ENCODE data around the gene NBAS. TPM values are rescaled to one million over a fixed set of nuclear protein-coding genes. Genes with fewer than 3 reads are reported as not detected.

The NBAS gene
- polyA plus RNA-seq, 1 donor from 2014 or later = 31.9 TPM

DNA sequence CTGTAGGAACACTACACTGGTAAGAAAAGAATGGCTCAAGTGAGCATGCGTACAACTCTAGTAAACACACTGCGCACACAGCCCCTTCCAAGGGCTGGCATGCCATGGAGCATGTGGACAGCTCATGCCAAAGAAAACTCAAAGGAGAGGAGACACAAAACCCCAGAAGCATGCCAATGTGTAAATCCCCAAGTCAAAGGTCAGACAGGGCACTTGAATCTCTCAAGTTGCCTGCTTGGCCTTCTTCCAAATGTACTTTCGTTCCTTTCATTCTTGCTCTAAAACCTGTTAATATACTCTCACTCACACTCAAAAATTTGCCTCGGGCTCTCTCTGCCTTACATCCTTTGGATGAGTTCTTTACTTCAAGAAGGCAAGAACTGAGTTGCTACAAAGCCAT is 365.3 kb downstream of the NBAS start:
- Histone ChIP-seq H2AFZ (ENCODE audit: low read depth, low read length) (no peak overlapping the region), H3K36me3 (ENCODE audit: insufficient read depth, low read length) (no peaks in the 10 kb centered on the region), H4K20me1 (ENCODE audit: insufficient read depth) (no peaks in the 10 kb centered on the region), H3K27ac (ENCODE audit: low read length) (no peak overlapping the region), H3F3A (ENCODE audit: insufficient read depth, low read length, poor library complexity, severe bottlenecking) (no peaks in the 10 kb centered on the region), H3K4me3 (ENCODE audit: low read length) (no peak overlapping the region), H3K9me2 (ENCODE audit: insufficient read depth, low read length) (no peaks in the 10 kb centered on the region), H3K9ac (ENCODE audit: low read length) (no peak overlapping the region), H3K79me2 (replicated peaks; ENCODE audit: insufficient read depth, low read length) (no peaks in the 10 kb centered on the region), H3K27me3 (ENCODE audit: insufficient read depth, low read depth, low read length) (no peaks in the 10 kb centered on the region), H3K9me3 (ENCODE audit: low read length) (no peaks in the 10 kb centered on the region), H3K4me2 (ENCODE audit: low read length) (no peak overlapping the region)
- TF ChIP-seq, protein P1, sequence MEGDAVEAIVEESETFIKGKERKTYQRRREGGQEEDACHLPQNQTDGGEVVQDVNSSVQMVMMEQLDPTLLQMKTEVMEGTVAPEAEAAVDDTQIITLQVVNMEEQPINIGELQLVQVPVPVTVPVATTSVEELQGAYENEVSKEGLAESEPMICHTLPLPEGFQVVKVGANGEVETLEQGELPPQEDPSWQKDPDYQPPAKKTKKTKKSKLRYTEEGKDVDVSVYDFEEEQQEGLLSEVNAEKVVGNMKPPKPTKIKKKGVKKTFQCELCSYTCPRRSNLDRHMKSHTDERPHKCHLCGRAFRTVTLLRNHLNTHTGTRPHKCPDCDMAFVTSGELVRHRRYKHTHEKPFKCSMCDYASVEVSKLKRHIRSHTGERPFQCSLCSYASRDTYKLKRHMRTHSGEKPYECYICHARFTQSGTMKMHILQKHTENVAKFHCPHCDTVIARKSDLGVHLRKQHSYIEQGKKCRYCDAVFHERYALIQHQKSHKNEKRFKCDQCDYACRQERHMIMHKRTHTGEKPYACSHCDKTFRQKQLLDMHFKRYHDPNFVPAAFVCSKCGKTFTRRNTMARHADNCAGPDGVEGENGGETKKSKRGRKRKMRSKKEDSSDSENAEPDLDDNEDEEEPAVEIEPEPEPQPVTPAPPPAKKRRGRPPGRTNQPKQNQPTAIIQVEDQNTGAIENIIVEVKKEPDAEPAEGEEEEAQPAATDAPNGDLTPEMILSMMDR (IDR thresholded peaks at IDR 0.05; ENCODE audit: poor library complexity, severe bottlenecking) = no peak
- TF ChIP-seq TAF1 (IDR thresholded peaks at IDR 0.05; ENCODE audit: low read depth) (no peak), POLR2AphosphoS5 (IDR thresholded peaks at IDR 0.05) (no peak), MXI1 (conservative IDR thresholded peaks at IDR 0.05; ENCODE audit: poor library complexity, severe bottlenecking) (no peak), EZH2 (IDR thresholded peaks at IDR 0.05; ENCODE audit: borderline replicate concordance, insufficient read depth, low read length, poor library complexity, severe bottlenecking) (no peak), EP300 (conservative IDR thresholded peaks at IDR 0.05; ENCODE audit: poor library complexity, severe bottlenecking) (no peak), SMC3 (conservative IDR thresholded peaks at IDR 0.05; ENCODE audit: poor library complexity) (no peak), RAD21 (conservative IDR thresholded peaks at IDR 0.05) (no peak)
- TF ChIP-seq, protein P2, sequence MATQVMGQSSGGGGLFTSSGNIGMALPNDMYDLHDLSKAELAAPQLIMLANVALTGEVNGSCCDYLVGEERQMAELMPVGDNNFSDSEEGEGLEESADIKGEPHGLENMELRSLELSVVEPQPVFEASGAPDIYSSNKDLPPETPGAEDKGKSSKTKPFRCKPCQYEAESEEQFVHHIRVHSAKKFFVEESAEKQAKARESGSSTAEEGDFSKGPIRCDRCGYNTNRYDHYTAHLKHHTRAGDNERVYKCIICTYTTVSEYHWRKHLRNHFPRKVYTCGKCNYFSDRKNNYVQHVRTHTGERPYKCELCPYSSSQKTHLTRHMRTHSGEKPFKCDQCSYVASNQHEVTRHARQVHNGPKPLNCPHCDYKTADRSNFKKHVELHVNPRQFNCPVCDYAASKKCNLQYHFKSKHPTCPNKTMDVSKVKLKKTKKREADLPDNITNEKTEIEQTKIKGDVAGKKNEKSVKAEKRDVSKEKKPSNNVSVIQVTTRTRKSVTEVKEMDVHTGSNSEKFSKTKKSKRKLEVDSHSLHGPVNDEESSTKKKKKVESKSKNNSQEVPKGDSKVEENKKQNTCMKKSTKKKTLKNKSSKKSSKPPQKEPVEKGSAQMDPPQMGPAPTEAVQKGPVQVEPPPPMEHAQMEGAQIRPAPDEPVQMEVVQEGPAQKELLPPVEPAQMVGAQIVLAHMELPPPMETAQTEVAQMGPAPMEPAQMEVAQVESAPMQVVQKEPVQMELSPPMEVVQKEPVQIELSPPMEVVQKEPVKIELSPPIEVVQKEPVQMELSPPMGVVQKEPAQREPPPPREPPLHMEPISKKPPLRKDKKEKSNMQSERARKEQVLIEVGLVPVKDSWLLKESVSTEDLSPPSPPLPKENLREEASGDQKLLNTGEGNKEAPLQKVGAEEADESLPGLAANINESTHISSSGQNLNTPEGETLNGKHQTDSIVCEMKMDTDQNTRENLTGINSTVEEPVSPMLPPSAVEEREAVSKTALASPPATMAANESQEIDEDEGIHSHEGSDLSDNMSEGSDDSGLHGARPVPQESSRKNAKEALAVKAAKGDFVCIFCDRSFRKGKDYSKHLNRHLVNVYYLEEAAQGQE (IDR thresholded peaks at IDR 0.05; ENCODE audit: borderline replicate concordance) = no peak

DNA sequence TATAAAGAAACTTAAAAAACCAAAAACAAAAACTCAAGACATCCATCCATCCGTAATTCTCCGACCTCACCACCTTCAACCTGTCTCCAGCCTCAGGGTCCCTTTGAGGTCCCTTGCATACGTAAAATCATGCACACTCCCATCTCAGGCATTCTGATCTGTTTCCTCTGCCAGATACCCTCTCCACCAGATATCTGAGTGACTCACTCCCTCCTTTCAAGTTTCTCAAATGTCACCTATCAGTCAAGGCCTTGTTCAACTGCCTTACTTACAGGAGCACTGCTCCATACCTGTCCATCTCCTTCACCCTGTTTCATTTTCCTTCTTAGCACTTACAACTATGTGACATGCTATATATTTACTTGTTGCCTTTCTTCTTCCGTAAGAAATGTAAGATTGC is 369.3 kb downstream of the NBAS start:
- no peaks in the 10 kb centered on the region for H3K9me3 ChIP-seq (ENCODE audit: low read length)
- no peaks in the 10 kb centered on the region for H3K79me2 ChIP-seq (replicated peaks; ENCODE audit: insufficient read depth, low read length)
- H4K20me1 ChIP-seq (ENCODE audit: insufficient read depth) = no peaks in the 10 kb centered on the region
- no peaks in the 10 kb centered on the region for H3K27me3 ChIP-seq (ENCODE audit: insufficient read depth, low read depth, low read length)
- TF ChIP-seq MXI1 (conservative IDR thresholded peaks at IDR 0.05; ENCODE audit: poor library complexity, severe bottlenecking) = no peak
- no peak for TF ChIP-seq SMC3 (conservative IDR thresholded peaks at IDR 0.05; ENCODE audit: poor library complexity)
- TF ChIP-seq RAD21 (conservative IDR thresholded peaks at IDR 0.05) = no peak
- no peak for TF ChIP-seq EP300 (conservative IDR thresholded peaks at IDR 0.05; ENCODE audit: poor library complexity, severe bottlenecking)
- TF ChIP-seq TAF1 (IDR thresholded peaks at IDR 0.05; ENCODE audit: low read depth) = no peak
- TF ChIP-seq, protein P1 (IDR thresholded peaks at IDR 0.05; ENCODE audit: poor library complexity, severe bottlenecking) = no peak
- TF ChIP-seq POLR2AphosphoS5 (IDR thresholded peaks at IDR 0.05) = no peak
- TF ChIP-seq, protein P2 (IDR thresholded peaks at IDR 0.05; ENCODE audit: borderline replicate concordance) = no peak
- TF ChIP-seq EZH2 (IDR thresholded peaks at IDR 0.05; ENCODE audit: borderline replicate concordance, insufficient read depth, low read length, poor library complexity, severe bottlenecking) = no peak
- no peaks in the 10 kb centered on the region for H3K9me2 ChIP-seq (ENCODE audit: insufficient read depth, low read length)
- H3K9ac ChIP-seq (ENCODE audit: low read length) = no peak overlapping the region
- H3K4me3 ChIP-seq (ENCODE audit: low read length) = no peak overlapping the region
- no peaks in the 10 kb centered on the region for H3K36me3 ChIP-seq (ENCODE audit: insufficient read depth, low read length)
- no peak overlapping the region for H2AFZ ChIP-seq (ENCODE audit: low read depth, low read length)
- H3F3A ChIP-seq (ENCODE audit: insufficient read depth, low read length, poor library complexity, severe bottlenecking) = no peaks in the 10 kb centered on the region
- H3K4me2 ChIP-seq (ENCODE audit: low read length) = no peak overlapping the region
- no peak overlapping the region for H3K27ac ChIP-seq (ENCODE audit: low read length)

Data from neural cell (in vitro differentiated cells).